ENCODE data around the gene HYAL1.
A peak's percentile ranks its signal among the peaks of the same experiment; 100 is the strongest.

HYAL1 gene

GRCh38 chr3:50334339-50335075 lies 31.1 kb upstream of the HYAL1 start:
- no peak for DNase-seq

- no peak for DNase-seq
Measured at GRCh38 chr3:50333744-50334328, 30.5 kb upstream of the HYAL1 start.

GRCh38 chr3:50331364-50331907 lies 28.1 kb upstream of the HYAL1 start:
- no peak for DNase-seq

- DNase-seq: no peak
Measured at GRCh38 chr3:50330330-50330729, 27.0 kb upstream of the HYAL1 start.

- peak; percentile 98 for DNase-seq
Measured at GRCh38 chr3:50327943-50328691, 24.7 kb upstream of the HYAL1 start, which contains the start of gene TUSC2. Gene TUSC2, minus strand, starts transcription at chr3:50328223. Its CDS starts 124 bp downstream, at chr3:50328099.

- DNase-seq: no peak
Measured at GRCh38 chr3:50327129-50327528, 23.8 kb upstream of the HYAL1 start.

GRCh38 chr3:50326182-50326541 lies 22.8 kb upstream of the HYAL1 start:
- no peak for DNase-seq

GRCh38 chr3:50325497-50326181 lies 22.3 kb upstream of the HYAL1 start:
- DNase-seq: no peak

- DNase-seq: no peak
Measured at GRCh38 chr3:50325113-50325480, 21.7 kb upstream of the HYAL1 start.

- DNase-seq: peak; percentile 72
Measured at GRCh38 chr3:50324351-50325112, 21.2 kb upstream of the HYAL1 start.

- DNase-seq: no peak
Measured at GRCh38 chr3:50323614-50324199, 20.3 kb upstream of the HYAL1 start.

- DNase-seq: no peak
Measured at GRCh38 chr3:50323092-50323600, 19.8 kb upstream of the HYAL1 start.

- no peak for DNase-seq
Measured at GRCh38 chr3:50322386-50323091, 19.2 kb upstream of the HYAL1 start, which contains the start of gene HYAL2. Gene HYAL2, minus strand, starts transcription at chr3:50322745. Its CDS starts 2,256 bp downstream, at chr3:50320489.

- no peak for DNase-seq
Measured at GRCh38 chr3:50322115-50322385, 18.7 kb upstream of the HYAL1 start.

- DNase-seq: peak; percentile 92
Measured at GRCh38 chr3:50321336-50322114, 18.2 kb upstream of the HYAL1 start.

- peak; percentile 84 for DNase-seq
Measured at GRCh38 chr3:50320853-50321335, 17.5 kb upstream of the HYAL1 start.

- no peak for DNase-seq
Measured at GRCh38 chr3:50319894-50320625, 16.7 kb upstream of the HYAL1 start.

- no peak for DNase-seq
Measured at GRCh38 chr3:50319181-50319893, 16.0 kb upstream of the HYAL1 start.

- DNase-seq: no peak
Measured at GRCh38 chr3:50318615-50319014, 15.2 kb upstream of the HYAL1 start.
